Measurements from ENCODE around the gene TSPAN2. TPM values are rescaled to one million over a fixed set of nuclear protein-coding genes. Genes with fewer than 3 reads are reported as not detected.

TSPAN2 gene
- total RNA-seq, 2 experiments from 2014 or later: 0.86 to 0.91 TPM

DNA sequence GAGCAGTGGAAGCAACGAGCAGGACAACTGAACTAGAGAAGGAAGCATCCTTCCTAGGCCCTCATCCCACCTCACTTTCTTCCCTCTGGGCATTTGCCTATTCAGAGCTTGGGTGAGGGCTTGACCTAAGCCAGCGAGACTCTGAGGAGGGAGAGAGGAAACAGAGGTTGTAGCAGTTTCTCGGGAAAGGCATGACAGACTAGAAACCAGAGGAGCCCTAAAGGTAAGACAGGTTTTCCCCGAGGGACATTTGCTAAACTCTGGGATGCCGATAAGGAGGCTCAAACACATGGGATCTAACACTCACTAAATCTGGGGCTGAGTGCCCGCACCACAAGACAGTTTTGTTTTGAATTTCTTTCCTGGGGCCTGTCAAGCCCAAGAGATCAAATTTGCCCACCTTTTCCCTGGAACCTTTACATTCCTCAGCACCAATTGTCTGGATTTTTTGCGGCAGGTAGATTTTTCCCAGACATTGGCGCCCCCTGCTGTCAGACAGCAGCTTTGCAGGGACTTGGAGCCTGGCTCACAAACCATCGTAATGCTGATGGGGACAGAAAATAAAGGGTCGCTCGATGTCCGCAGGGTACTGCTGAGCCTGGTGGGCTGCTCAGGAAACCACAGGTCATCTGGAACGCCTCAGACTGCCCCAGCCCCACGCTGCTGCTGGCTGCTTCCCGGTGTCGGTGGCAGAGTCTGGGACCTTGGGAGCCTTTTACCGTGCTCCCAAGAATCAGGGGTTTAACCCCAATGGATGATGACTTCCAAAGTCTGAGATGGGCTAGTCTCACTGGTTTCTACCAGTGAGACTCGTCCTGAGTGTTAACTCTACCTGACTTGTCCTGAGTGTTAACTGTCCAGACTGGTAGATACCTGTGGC lies 23.4 kb upstream of the TSPAN2 start:
- intact Hi-C loops (cut with micrococcal nuclease): loop anchor here (1.0 to 2.0 kb wide), 4 partner anchors 50 to 766 kb away; no protein-coding TSS in a partner anchor
- Mint-ChIP-seq H3K36me3 (ENCODE audit: low read depth) (no peaks in the 10 kb centered on the region), H3K4me1 (ENCODE audit: low read depth) (peaks cover 8% of the 10 kb centered on the region), H3K27ac (no peak overlapping the region), H3K27me3 (ENCODE audit: low read depth) (no peaks in the 10 kb centered on the region), H3K9me3 (peaks cover 3% of the 10 kb centered on the region), H3K4me3 (no peak overlapping the region)
- peak; percentile 55 for DNase-seq
- CTCF ChIA-PET: interaction anchor here (0.6 to 4.5 kb wide), 18 partner anchors 8 to 296 kb away, joined by 3 to 36 read pairs (median 4); no protein-coding TSS in a partner anchor

- no peak for DNase-seq
- peaks cover 3% of the 10 kb centered on the region for H3K9me3 Mint-ChIP-seq
- intact Hi-C loops (cut with micrococcal nuclease): no loop called here
- no peak overlapping the region for H3K4me3 Mint-ChIP-seq
- H3K27me3 Mint-ChIP-seq (ENCODE audit: low read depth): no peaks in the 10 kb centered on the region
- H3K4me1 Mint-ChIP-seq (ENCODE audit: low read depth): peaks cover 10% of the 10 kb centered on the region
- no peak overlapping the region for H3K27ac Mint-ChIP-seq
- H3K36me3 Mint-ChIP-seq (ENCODE audit: low read depth): no peaks in the 10 kb centered on the region
- CTCF ChIA-PET: interaction anchor here (0.5 to 1.4 kb wide), 4 partner anchors 55 to 989 kb away, joined by 3 to 5 read pairs (median 3); no protein-coding TSS in a partner anchor
Measured at GRCh38 chr1:115107516-115108260, 18.4 kb upstream of the TSPAN2 start.

- intact Hi-C loops (cut with micrococcal nuclease): no loop called here
- Mint-ChIP-seq H3K9me3 (peaks cover 3% of the 10 kb centered on the region), H3K4me1 (ENCODE audit: low read depth) (peaks cover 7% of the 10 kb centered on the region), H3K27ac (no peak overlapping the region), H3K4me3 (no peak overlapping the region), H3K27me3 (ENCODE audit: low read depth) (no peaks in the 10 kb centered on the region), H3K36me3 (ENCODE audit: low read depth) (no peaks in the 10 kb centered on the region)
- CTCF ChIA-PET: interaction anchor here (0.6 kb wide), 1 partner anchor 8 kb away, joined by 3 read pairs; no protein-coding TSS in a partner anchor
- DNase-seq: no peak
Measured at GRCh38 chr1:115105831-115106230, 16.5 kb upstream of the TSPAN2 start.

GRCh38 chr1:115099693-115100050 lies 10.4 kb upstream of the TSPAN2 start:
- Mint-ChIP-seq H3K4me1 (ENCODE audit: low read depth) (peaks cover 30% of the 10 kb centered on the region), H3K36me3 (ENCODE audit: low read depth) (no peaks in the 10 kb centered on the region), H3K27ac (peak overlapping the region; percentile 57), H3K9me3 (no peaks in the 10 kb centered on the region), H3K4me3 (peak overlapping the region; percentile 78), H3K27me3 (ENCODE audit: low read depth) (no peaks in the 10 kb centered on the region)
- CTCF ChIA-PET: interaction anchor here (1.0 kb wide), 1 partner anchor 47 kb away, joined by 3 read pairs; no protein-coding TSS in a partner anchor
- peak; percentile 50 for DNase-seq
- intact Hi-C loops (cut with micrococcal nuclease): loop anchor here (1.0 to 10.0 kb wide), 7 partner anchors 8 to 1165 kb away; partner anchors contain the start of genes CSDE1 and SIKE1

DNA sequence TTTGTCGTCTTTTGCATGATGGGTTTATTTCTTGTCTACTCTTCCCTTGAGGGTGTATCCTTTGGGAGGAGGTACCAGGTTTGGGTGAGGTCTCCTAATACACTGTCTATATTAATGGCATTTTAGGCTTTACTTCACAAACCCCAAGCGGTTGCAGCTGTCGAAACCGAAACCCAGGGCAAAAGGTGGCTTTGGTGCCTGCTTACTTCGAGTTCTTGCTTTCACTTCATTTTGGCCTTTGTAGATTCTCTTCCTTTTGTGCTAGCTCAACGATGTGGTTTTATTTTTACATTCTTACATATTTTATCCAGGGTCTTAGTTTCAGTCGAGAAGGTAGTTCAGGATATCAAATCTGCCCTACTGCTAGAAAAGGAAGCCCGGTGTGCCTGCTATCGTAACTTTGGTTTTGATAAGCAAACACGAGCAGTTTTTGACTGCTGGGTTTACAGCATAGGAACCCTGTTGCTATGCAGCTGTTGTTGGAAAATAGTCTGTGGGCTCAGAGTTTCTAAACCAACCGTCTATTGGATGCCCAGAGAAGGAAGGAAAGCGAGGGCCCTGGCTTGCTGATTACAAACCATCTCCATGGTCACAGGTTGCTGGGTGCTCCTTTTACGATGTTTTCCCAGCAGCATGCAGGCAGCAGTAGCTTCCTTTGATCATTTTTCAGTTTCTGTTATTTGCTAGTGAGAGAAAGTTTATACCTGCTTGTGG lies 9.8 kb upstream of the TSPAN2 start:
- no peaks in the 10 kb centered on the region for H3K9me3 Mint-ChIP-seq
- no peaks in the 10 kb centered on the region for H3K36me3 Mint-ChIP-seq (ENCODE audit: low read depth)
- peak overlapping the region; percentile 57 for H3K27ac Mint-ChIP-seq
- peaks cover 30% of the 10 kb centered on the region for H3K4me1 Mint-ChIP-seq (ENCODE audit: low read depth)
- peak overlapping the region; percentile 78 for H3K4me3 Mint-ChIP-seq
- CTCF ChIA-PET: interaction anchor here (0.9 to 1.0 kb wide), 2 partner anchors 46 to 48 kb away, joined by 3 read pairs; no protein-coding TSS in a partner anchor
- intact Hi-C loops (cut with micrococcal nuclease): loop anchor here (1.0 to 10.0 kb wide), 7 partner anchors 8 to 1164 kb away; partner anchors contain the start of genes CSDE1 and SIKE1
- no peaks in the 10 kb centered on the region for H3K27me3 Mint-ChIP-seq (ENCODE audit: low read depth)
- peak; percentile 76 for DNase-seq

- CTCF ChIA-PET: no interaction called here
- peaks cover 33% of the 10 kb centered on the region for H3K4me1 Mint-ChIP-seq (ENCODE audit: low read depth)
- H3K4me3 Mint-ChIP-seq: no peak overlapping the region
Measured at GRCh38 chr1:115092175-115092574, 2.9 kb upstream of the TSPAN2 start.

GRCh38 chr1:115091572-115091971 lies 2.3 kb upstream of the TSPAN2 start:
- no peak for DNase-seq
- Mint-ChIP-seq H3K36me3 (ENCODE audit: low read depth) (no peaks in the 10 kb centered on the region), H3K9me3 (no peaks in the 10 kb centered on the region), H3K4me1 (ENCODE audit: low read depth) (peaks cover 33% of the 10 kb centered on the region), H3K4me3 (no peak overlapping the region), H3K27ac (no peak overlapping the region), H3K27me3 (ENCODE audit: low read depth) (no peaks in the 10 kb centered on the region)
- intact Hi-C loops (cut with micrococcal nuclease): loop anchor here (1.0 to 10.0 kb wide), 4 partner anchors 8 to 1157 kb away; no protein-coding TSS in a partner anchor
- CTCF ChIA-PET: no interaction called here

More at GRCh38 chr1:115092175-115092574, 2.9 kb upstream of the TSPAN2 start:
- Mint-ChIP-seq H3K27ac (no peak overlapping the region), H3K36me3 (ENCODE audit: low read depth) (no peaks in the 10 kb centered on the region), H3K9me3 (no peaks in the 10 kb centered on the region), H3K27me3 (ENCODE audit: low read depth) (no peaks in the 10 kb centered on the region)
- intact Hi-C loops (cut with micrococcal nuclease): loop anchor here (10.0 kb wide), 2 partner anchors 747 to 1157 kb away; no protein-coding TSS in a partner anchor
- DNase-seq: no peak

- H3K27ac Mint-ChIP-seq: no peak overlapping the region
- CTCF ChIA-PET: no interaction called here
Measured at GRCh38 chr1:115090956-115091355, 1.7 kb upstream of the TSPAN2 start.

DNA sequence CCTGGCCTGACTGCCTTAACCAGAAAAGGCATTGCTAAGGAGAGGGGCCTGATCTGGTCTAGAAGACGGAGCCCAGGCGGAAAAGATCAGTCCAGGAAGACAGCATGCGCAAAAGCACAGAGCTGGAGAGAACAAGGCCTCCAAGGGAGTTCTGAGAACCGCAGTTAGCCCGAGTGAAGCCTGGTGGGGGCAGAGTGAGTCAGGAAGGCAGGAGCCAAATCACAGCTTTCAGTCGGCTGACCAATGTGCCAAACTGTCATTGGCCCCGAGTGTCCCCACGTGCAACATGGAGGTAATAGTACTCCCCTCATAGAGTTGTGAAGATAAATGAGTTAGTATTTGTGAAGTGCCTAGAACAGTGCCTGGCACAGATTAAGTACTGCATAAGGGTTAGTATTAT lies 1.2 kb upstream of the TSPAN2 start:
- Mint-ChIP-seq H3K27me3 (ENCODE audit: low read depth) (no peaks in the 10 kb centered on the region), H3K27ac (no peak overlapping the region), H3K9me3 (no peaks in the 10 kb centered on the region), H3K4me3 (no peak overlapping the region), H3K4me1 (ENCODE audit: low read depth) (peaks cover 33% of the 10 kb centered on the region), H3K36me3 (ENCODE audit: low read depth) (no peaks in the 10 kb centered on the region)
- intact Hi-C loops (cut with micrococcal nuclease): loop anchor here (2.0 to 10.0 kb wide), 3 partner anchors 28 to 1156 kb away; no protein-coding TSS in a partner anchor
- DNase-seq: no peak
- CTCF ChIA-PET: no interaction called here

More at GRCh38 chr1:115090956-115091355, 1.7 kb upstream of the TSPAN2 start:
- Mint-ChIP-seq H3K36me3 (ENCODE audit: low read depth) (no peaks in the 10 kb centered on the region), H3K4me3 (no peak overlapping the region), H3K9me3 (no peaks in the 10 kb centered on the region), H3K4me1 (ENCODE audit: low read depth) (peaks cover 33% of the 10 kb centered on the region), H3K27me3 (ENCODE audit: low read depth) (no peaks in the 10 kb centered on the region)
- intact Hi-C loops (cut with micrococcal nuclease): loop anchor here (1.0 to 10.0 kb wide), 4 partner anchors 8 to 1156 kb away; no protein-coding TSS in a partner anchor
- no peak for DNase-seq

- intact Hi-C loops (cut with micrococcal nuclease): loop anchor here (2.0 to 10.0 kb wide), 3 partner anchors 27 to 1155 kb away; no protein-coding TSS in a partner anchor
- no peaks in the 10 kb centered on the region for H3K27me3 Mint-ChIP-seq (ENCODE audit: low read depth)
- peak overlapping the region; percentile 70 for H3K4me3 Mint-ChIP-seq
- no peak for DNase-seq
- no peaks in the 10 kb centered on the region for H3K9me3 Mint-ChIP-seq
- H3K4me1 Mint-ChIP-seq (ENCODE audit: low read depth): peaks cover 34% of the 10 kb centered on the region
- CTCF ChIA-PET: interaction anchor here (0.9 kb wide), 1 partner anchor 12 kb away, joined by 3 read pairs; no protein-coding TSS in a partner anchor
- H3K36me3 Mint-ChIP-seq (ENCODE audit: low read depth): no peaks in the 10 kb centered on the region
- H3K27ac Mint-ChIP-seq: no peak overlapping the region
Measured at GRCh38 chr1:115090186-115090490, 835 bp upstream of the TSPAN2 start.

- Mint-ChIP-seq H3K4me1 (ENCODE audit: low read depth) (peaks cover 38% of the 10 kb centered on the region), H3K27ac (no peak overlapping the region), H3K4me3 (peak overlapping the region; percentile 69), H3K36me3 (ENCODE audit: low read depth) (no peaks in the 10 kb centered on the region), H3K27me3 (ENCODE audit: low read depth) (no peaks in the 10 kb centered on the region), H3K9me3 (no peaks in the 10 kb centered on the region)
- CTCF ChIA-PET: interaction anchor here (0.7 to 1.9 kb wide), 2 partner anchors 24 to 36 kb away, joined by 3 to 7 read pairs; no protein-coding TSS in a partner anchor
- DNase-seq: no peak
- intact Hi-C loops (cut with micrococcal nuclease): loop anchor here (2.0 kb wide), 1 partner anchor 18 kb away; no protein-coding TSS in a partner anchor
Measured at GRCh38 chr1:115088871-115089419, 358 bp downstream of the TSPAN2 start.
